HG03060 (cell line): ENCODE results near the gene SHLD1.

Experiments
- ATAC-seq: cut with Tn5 transposase; IDR thresholded peaks from one replicate; pipeline ENCODE4 v1.9.1; 2021; ENCODE audit warnings: low read depth, moderate number of reproducible peaks; ENCODE audit not compliant: unreplicated experiment

SHLD1 gene

GRCh38 chr20:5884465-5885335, 134.5 kb downstream of the SHLD1 start:
- no peak for ATAC-seq

DNA sequence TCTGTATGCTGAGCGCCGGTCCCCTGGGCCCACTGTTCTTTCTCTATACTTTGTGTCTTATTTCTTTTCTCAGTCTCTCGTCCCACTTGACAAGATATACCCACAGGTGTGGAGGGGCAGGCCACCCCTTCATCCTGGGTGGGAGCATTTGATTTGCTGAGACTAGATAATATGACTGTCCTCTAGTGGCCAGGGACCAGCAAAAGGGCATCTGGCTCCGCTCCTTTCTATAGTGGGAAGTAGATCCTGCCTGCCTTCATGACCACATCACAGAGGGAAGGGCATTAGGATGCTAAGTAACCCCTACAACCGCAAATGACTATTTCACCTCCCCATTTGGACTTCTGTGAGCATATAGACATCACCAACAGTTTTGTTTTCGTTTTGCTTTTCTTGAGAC, 135.7 kb downstream of the SHLD1 start:
- ATAC-seq, result no peak

DNA sequence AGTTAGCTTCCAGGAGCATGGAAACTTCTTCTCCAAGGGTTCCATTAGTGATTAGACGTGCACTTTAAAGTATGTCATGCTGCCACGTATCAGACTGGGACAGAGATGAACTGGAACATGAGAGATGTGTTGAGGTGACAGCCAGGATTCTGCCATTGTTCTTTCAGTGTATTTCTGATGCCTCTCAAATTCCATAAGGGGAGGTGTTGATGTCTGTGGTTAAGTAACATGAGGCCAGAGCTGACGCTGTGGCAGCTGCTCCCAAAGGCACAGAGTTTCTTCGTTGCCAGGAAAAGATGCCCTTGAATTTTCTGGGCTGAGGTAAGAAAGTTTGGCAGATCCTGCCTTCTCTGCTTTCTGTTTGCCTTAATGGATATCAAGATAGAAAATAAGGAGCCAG, 136.6 kb downstream of the SHLD1 start:
- no peak for ATAC-seq

DNA sequence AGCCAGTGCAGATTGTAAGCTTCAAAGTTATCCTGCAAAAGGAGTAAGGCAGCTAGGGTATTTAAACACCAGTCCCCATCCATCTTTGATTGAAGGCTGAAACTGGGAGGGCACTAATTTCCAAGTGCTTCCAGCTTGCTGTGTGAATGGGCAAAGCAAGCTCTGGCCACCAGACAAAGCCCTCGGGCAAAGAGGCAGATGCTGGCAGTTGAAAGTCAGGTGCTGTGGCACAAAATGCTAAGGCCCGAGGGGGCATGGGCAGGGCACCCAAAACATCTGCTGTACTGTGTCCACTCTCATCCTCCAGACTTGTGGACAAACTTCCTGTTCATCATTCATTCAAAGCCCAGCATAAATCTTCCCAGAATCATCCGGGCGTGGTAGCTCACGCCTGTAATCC, 137.2 kb downstream of the SHLD1 start:
- ATAC-seq, result no peak

DNA sequence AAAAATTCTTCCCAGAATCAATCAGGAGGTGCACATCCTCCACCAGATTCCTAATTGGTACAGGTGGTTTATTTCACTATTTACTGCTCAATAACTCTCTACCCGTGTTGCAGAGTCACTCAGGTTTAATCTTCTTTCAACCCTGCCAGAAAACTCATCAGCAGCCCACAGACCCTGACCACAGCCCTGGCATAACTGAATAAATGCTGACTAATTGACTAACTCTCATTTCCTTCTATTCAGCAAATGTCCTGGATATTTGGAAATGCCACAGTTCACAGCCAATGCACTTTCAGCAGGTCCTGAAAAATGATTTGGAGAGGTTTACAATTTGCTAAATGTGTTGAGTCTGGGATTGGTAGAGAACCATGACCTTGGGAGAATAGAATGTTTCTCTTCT, 137.8 kb downstream of the SHLD1 start:
- ATAC-seq, result no peak

DNA sequence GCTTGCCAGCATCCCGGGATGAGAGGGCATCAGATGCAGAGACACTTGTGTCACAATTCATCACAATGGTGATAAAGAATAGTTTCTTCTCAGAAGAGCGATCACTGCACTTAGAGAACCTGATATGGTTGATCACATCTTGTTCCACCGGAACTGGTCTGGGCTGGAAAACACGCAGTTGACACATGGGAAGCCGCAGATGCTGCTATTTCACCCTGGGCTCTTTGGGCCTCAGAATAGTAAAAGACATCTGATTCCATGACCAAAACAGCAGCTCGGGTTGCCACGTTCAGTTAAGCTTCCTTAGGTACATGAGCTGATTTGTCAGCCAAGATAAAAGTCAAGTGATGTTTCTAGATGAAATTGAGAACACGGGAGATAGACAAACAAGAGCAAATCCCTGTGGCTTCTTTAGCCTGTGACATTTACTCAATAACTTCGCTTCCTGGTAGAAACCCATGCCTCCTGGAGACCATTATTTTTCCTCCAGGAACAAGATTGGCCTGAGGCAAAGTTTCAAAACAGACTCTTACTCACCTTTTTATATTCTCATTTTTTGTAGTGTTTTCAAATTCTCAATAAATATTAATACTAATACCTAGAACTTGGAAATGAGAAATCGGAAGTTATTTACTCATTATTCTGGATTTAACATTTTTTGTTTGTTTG, 140.7 kb downstream of the SHLD1 start:
- ATAC-seq, result no peak

- no peak for ATAC-seq
These were observed 142.9 kb downstream of the SHLD1 start for GRCh38 chr20:5893052-5893451.

DNA sequence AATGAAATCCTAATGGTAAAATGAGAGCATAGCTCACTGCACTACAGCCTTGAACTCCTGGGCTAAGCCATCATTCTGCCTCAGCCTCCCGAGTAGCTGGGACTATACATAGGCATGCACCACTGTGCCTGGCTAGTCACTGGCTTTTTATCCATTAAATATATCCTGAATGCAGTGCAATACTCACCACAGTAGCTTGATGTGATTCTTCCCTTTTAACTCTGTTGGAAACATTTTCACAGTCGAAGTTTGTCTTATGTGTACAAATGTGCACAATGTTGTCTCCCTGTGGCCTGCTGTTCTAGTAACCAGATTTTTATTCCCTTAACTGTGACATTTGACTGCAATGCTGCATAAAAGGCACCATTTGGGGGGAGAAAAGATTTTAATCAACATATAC, 143.4 kb downstream of the SHLD1 start:
- no peak for ATAC-seq

- no peak for ATAC-seq
These were observed 145.4 kb downstream of the SHLD1 start for GRCh38 chr20:5895626-5896025.

GRCh38 chr20:5899444-5899843, 149.2 kb downstream of the SHLD1 start:
- no peak for ATAC-seq

- no peak for ATAC-seq
These were observed 150.7 kb downstream of the SHLD1 start for GRCh38 chr20:5900908-5901307.

DNA sequence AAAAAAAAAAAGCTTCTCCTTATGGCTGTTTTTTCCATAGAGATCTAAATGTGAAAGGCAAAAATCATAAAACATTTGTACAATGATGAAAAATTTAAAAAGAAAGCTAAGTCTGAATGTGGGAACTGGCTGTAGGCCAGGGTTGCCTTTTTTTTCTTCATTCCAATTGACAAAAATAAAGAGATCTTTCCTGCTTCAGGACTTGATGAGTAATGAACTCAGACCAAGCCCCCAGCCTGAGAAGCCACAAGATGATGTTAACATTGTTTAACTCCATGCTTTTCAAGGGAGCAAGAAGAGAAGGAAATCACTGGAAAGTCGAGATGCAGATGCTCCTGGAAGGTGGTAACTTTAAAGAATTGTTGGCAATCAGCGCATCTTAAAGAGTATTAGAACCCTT, 158.8 kb downstream of the SHLD1 start:
- no peak for ATAC-seq

- ATAC-seq, result no peak
These were observed 160.0 kb downstream of the SHLD1 start for GRCh38 chr20:5910186-5910585.

- ATAC-seq, result no peak
These were observed 163.0 kb downstream of the SHLD1 start for GRCh38 chr20:5913166-5913565.
